B cell (primary cell): Measurements from ENCODE around the gene MT1B. TPM values are rescaled to one million over a fixed set of nuclear protein-coding genes. Genes with fewer than 3 reads are reported as not detected.

Experiments
- ATAC-seq: fragments of 200-7000 bp; cut with Tn5 transposase; one replicate; pipeline ENCODE4 v1.10.0; 2021; ENCODE audit warnings: low read depth, mild to moderate bottlenecking, moderate number of reproducible peaks, moderate library complexity
- CTCF ChIA-PET: fragments of 350-600 bp; sonication (Branson Sonifier 250); formaldehyde crosslinking; loops from one replicate; lab custom pipeline; 2021; ENCODE audit warnings: antibody characterized with exemption, inconsistent platforms; lab: Charles Lee
- POLR2A ChIA-PET: fragments of 350-600 bp; sonication (Branson Sonifier 250); formaldehyde crosslinking; loops from one replicate; lab custom pipeline; 2021; ENCODE audit warnings: antibody characterized with exemption; lab: Charles Lee
- DNase-seq: peaks from one replicate; pipeline ENCODE4 v3.0.0; 2013
- H2AFZ ChIP-seq: 2 replicates; pipeline ENCODE4 v1.6.1; 2012; ENCODE audit warnings: mild to moderate bottlenecking, low read depth, low read length; ENCODE audit not compliant: insufficient read depth, poor library complexity, severe bottlenecking
- H3K27ac ChIP-seq, 2 donors: 1 replicate in 1 of 2; 2 replicates in 1 of 2; pipeline ENCODE4 v1.5.1; 2012 to 2013; ENCODE audit warnings: low read length in 2 of 2, mild to moderate bottlenecking in 2 of 2, moderate library complexity in 1 of 2
- H3K27me3 ChIP-seq, 4 experiments: fragments of 200-600 bp in 1 of 4; sonication (generic) in 1 of 4; replicated peaks in 1 of 4; 1 replicate in 2 of 4; 2 replicates in 2 of 4; pipeline versions ENCODE4 v1.6.1 to v1.7.0; 2013 to 2016; ENCODE audit warnings: low read length in 3 of 4, mild to moderate bottlenecking in 2 of 4, mixed read lengths in 1 of 4, moderate library complexity in 1 of 4; ENCODE audit not compliant: insufficient read depth in 4 of 4, control insufficient read depth in 3 of 4; ENCODE audit errors: control extremely low read depth in 1 of 4
- H3K36me3 ChIP-seq, 2 experiments: replicated peaks in 1 of 2; 1 replicate in 1 of 2; 2 replicates in 1 of 2; pipeline versions ENCODE4 v1.6.1 to v1.7.1; 2013; ENCODE audit warnings: low read length in 1 of 2; ENCODE audit not compliant: insufficient read depth in 2 of 2, control insufficient read depth in 1 of 2; ENCODE audit errors: control extremely low read depth in 1 of 2, extremely low read depth in 1 of 2
- H3K4me1 ChIP-seq, 2 donors: fragments of 200-600 bp in 1 of 2; sonication (generic) in 1 of 2; 1 replicate in 1 of 2; 2 replicates in 1 of 2; pipeline versions ENCODE4 v1.5.1 to v1.6.1; 2013 to 2017; ENCODE audit warnings: low read length in 2 of 2; ENCODE audit not compliant: control insufficient read depth in 2 of 2, insufficient read depth in 2 of 2
- H3K4me2 ChIP-seq: replicated peaks from 2 replicates; pipeline ENCODE3; 2012; ENCODE audit warnings: mild to moderate bottlenecking, low read depth, low read length; ENCODE audit not compliant: poor library complexity, severe bottlenecking
- H3K4me3 ChIP-seq, 5 experiments: fragments of 200-600 bp in 1 of 5; sonication (generic) in 1 of 5; 1 replicate in 3 of 5; 2 replicates in 2 of 5; pipeline versions ENCODE4 v1.5.1 to v1.7.0; 2011 to 2016; ENCODE audit warnings: low read length in 4 of 5, mild to moderate bottlenecking in 4 of 5, low read depth in 2 of 5, control low read depth in 1 of 5, moderate library complexity in 1 of 5; ENCODE audit not compliant: insufficient read depth in 1 of 5; ENCODE audit errors: control extremely low read depth in 1 of 5, extremely low read depth in 1 of 5
- H3K79me2 ChIP-seq: fragments of 200-600 bp; sonication (generic); one replicate; pipeline ENCODE4 v1.6.0; 2016; ENCODE audit warnings: low read length; ENCODE audit not compliant: control insufficient read depth, insufficient read depth
- H3K9ac ChIP-seq: fragments of 200-600 bp; sonication (generic); 2 replicates; pipeline ENCODE4 v1.6.1; 2017; ENCODE audit warnings: mild to moderate bottlenecking, low read length, moderate library complexity
- H3K9me3 ChIP-seq, 3 donors: one replicate each; pipeline versions ENCODE4 v1.6.1 to v1.7.1; 2013; ENCODE audit warnings: low read length in 2 of 3; ENCODE audit not compliant: control insufficient read depth in 2 of 3, insufficient read depth in 1 of 3; ENCODE audit errors: control extremely low read depth in 1 of 3
- H4K20me1 ChIP-seq: 2 replicates; pipeline ENCODE4 v1.6.0; 2012; ENCODE audit warnings: mild to moderate bottlenecking, low read length; ENCODE audit not compliant: insufficient read depth, control insufficient read depth, poor library complexity, severe bottlenecking
- H3K27ac Mint-ChIP-seq: one replicate; pipeline ENCODE4 v1.8.0; 2021; ENCODE audit warnings: mixed read lengths
- H3K27me3 Mint-ChIP-seq: one replicate; pipeline ENCODE4 v1.8.0; 2021; ENCODE audit warnings: mixed read lengths
- H3K4me1 Mint-ChIP-seq: one replicate; pipeline ENCODE4 v1.8.0; 2021; ENCODE audit warnings: mixed read lengths
- H3K4me3 Mint-ChIP-seq: one replicate; pipeline ENCODE4 v1.8.0; 2021; ENCODE audit warnings: mixed read lengths
- H3K9me3 Mint-ChIP-seq: one replicate; pipeline ENCODE4 v1.8.0; 2022; ENCODE audit warnings: mixed read lengths; ENCODE audit not compliant: insufficient read depth
- CTCF ChIP-seq: fragments of 200-600 bp; IDR thresholded peaks from one replicate; pipeline ENCODE4 v1.8.0; 2022; ENCODE audit warnings: antibody characterized with exemption, mild to moderate bottlenecking
- EZH2 ChIP-seq: IDR thresholded peaks from 2 replicates; pipeline ENCODE4 v1.6.1; 2012; ENCODE audit warnings: borderline replicate concordance, low read depth, mild to moderate bottlenecking, moderate library complexity, low read length; ENCODE audit not compliant: insufficient read depth, poor library complexity, severe bottlenecking
- WGBS: methylation state at CpG from one replicate; pipeline ENCODE4 v1.1.5; 2013; ENCODE audit warnings: missing lambda C conversion rate; ENCODE audit not compliant: insufficient coverage; 5-methylcytosine and 5-hydroxymethylcytosine counted together
- intact Hi-C: fragments of 100-400 bp; cut with micrococcal nuclease; formaldehyde crosslinking; loops from one replicate; pipeline ENCODE4 v1.10.0; 2022
- polyA plus RNA-seq: library from polyadenylated mRNA; depleted of rRNA; stranded (reverse); fragments of >200 nt; gene quantifications from 2 replicates; pipeline ENCODE4 v1.2.3, GENCODE V29; 2012
- total RNA-seq, 2 donors: library from RNA; stranded (reverse); fragments of 120-200 nt in 1 of 2; gene quantifications; 1 replicate in 1 of 2; 2 replicates in 1 of 2; pipeline versions ENCODE4 v1.2.3 to v1.2.4, GENCODE V29; 2013 to 2022

The MT1B gene
- total and polyA plus RNA-seq, 2 donors (not counting 1 experiment from before 2014, with no cell fraction given) = not detected

GRCh38 chr16:56632848-56633365, 18.8 kb upstream of the MT1B start:
- ATAC-seq (no peak), DNase-seq (no peak)
- H3K27ac Mint-ChIP-seq = no peak overlapping the region
- ChIA-PET POLR2A (no interaction called here), CTCF (no interaction called here)
- Histone ChIP-seq H3K79me2 (no peaks in the 10 kb centered on the region), H3K4me3 (peak overlapping the region in 1 of 5 experiments; percentile 52), H2AFZ (no peak overlapping the region), H4K20me1 (no peaks in the 10 kb centered on the region), H3K4me2 (peak overlapping the region; percentile 67), H3K36me3 (no peaks in the 10 kb centered on the region), H3K27ac (no peak overlapping the region), H3K9ac (no peak overlapping the region), H3K4me1 (peaks cover 36 to 40% of the 10 kb centered on the region in 2 donors), H3K27me3 (peaks cover 0 to 66% (median 34%) of the 10 kb centered on the region in 4 experiments), H3K9me3 (peaks cover 0 to 4% (median 0%) of the 10 kb centered on the region in 3 donors)
- WGBS = 0% methylated on average over 2 of the region's 6 CpGs
- H3K9me3 Mint-ChIP-seq = no peaks in the 10 kb centered on the region
- H3K4me1 Mint-ChIP-seq = peaks cover 36% of the 10 kb centered on the region
- H3K27me3 Mint-ChIP-seq = peaks cover 64% of the 10 kb centered on the region
- intact Hi-C loops = loop anchor here (10.0 kb wide), 1 partner anchor 52 kb away; the partner anchor contains the start of gene MT1X
- peak overlapping the region; percentile 80 for H3K4me3 Mint-ChIP-seq
- TF ChIP-seq EZH2 (no peak), CTCF (no peak)

- Histone ChIP-seq H3K9me3 (peaks cover 0 to 4% (median 0%) of the 10 kb centered on the region in 3 donors), H3K4me2 (no peak overlapping the region), H3K4me1 (peaks cover 39 to 46% of the 10 kb centered on the region in 2 donors), H3K27ac (no peak overlapping the region), H3K9ac (no peak overlapping the region), H3K4me3 (no peak overlapping the region), H4K20me1 (no peaks in the 10 kb centered on the region), H3K27me3 (peaks cover 0 to 72% (median 37%) of the 10 kb centered on the region in 4 experiments), H2AFZ (no peak overlapping the region), H3K36me3 (no peaks in the 10 kb centered on the region), H3K79me2 (no peaks in the 10 kb centered on the region)
- H3K9me3 Mint-ChIP-seq = no peaks in the 10 kb centered on the region
- ATAC-seq (no peak), DNase-seq (no peak)
- peaks cover 67% of the 10 kb centered on the region for H3K27me3 Mint-ChIP-seq
- H3K4me3 Mint-ChIP-seq = no peak overlapping the region
- CTCF ChIA-PET = no interaction called here
- 47% methylated on average over 6 of the region's 7 CpGs for WGBS
- H3K27ac Mint-ChIP-seq = no peak overlapping the region
- POLR2A ChIA-PET = no interaction called here
- peaks cover 38% of the 10 kb centered on the region for H3K4me1 Mint-ChIP-seq
- TF ChIP-seq CTCF (no peak), EZH2 (no peak)
- intact Hi-C loops = loop anchor here (10.0 kb wide), 1 partner anchor 51 kb away; the partner anchor contains the start of gene MT1X
These were observed 18.2 kb upstream of the MT1B start for GRCh38 chr16:56633535-56633934.
